GM21723 (cell line): ENCODE data around the gene CSF2RB.

Experiments used
- ATAC-seq: cut with Tn5 transposase; IDR thresholded peaks from one replicate; pipeline ENCODE4 v1.9.1; 2021; ENCODE audit warnings: mild to moderate bottlenecking, moderate library complexity; ENCODE audit not compliant: unreplicated experiment

CSF2RB gene

GRCh38 chr22:36918586-36919284, 5.3 kb downstream of the CSF2RB start:
- no peak for ATAC-seq

GRCh38 chr22:36921309-36922104, 8.1 kb downstream of the CSF2RB start:
- peak; percentile 60 for ATAC-seq

- no peak for ATAC-seq
Measured at GRCh38 chr22:36922105-36922608, 8.7 kb downstream of the CSF2RB start.

GRCh38 chr22:36922711-36923110, 9.3 kb downstream of the CSF2RB start:
- ATAC-seq = no peak

DNA sequence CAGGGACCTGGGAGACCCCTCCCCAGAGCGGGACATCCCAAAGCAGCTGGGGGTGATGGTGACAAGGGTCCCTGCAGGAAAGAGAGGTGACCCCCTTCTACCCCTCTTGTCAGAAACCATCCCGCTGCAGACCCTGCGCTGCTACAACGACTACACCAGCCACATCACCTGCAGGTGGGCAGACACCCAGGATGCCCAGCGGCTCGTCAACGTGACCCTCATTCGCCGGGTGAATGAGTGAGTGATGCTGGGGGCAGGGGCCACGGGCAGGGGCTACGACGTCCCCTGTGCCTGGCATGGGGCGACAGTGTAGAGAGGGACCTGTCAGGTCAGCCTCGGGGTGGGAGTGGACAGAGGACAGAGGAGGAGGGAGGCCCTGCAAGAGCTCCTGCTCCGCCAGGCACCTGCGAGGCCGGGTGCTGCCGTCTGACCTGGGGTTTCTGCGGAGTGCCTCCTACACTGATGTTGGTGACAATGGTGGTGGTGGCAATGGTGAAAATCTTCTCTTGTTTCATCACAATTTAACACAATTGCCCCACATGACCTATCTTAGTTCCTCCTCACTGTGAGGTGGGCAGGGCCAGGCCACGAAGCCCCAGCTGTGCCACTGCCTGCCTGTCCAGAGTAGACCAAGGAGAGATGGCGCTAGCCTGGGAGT, 9.8 kb downstream of the CSF2RB start:
- no peak for ATAC-seq

DNA sequence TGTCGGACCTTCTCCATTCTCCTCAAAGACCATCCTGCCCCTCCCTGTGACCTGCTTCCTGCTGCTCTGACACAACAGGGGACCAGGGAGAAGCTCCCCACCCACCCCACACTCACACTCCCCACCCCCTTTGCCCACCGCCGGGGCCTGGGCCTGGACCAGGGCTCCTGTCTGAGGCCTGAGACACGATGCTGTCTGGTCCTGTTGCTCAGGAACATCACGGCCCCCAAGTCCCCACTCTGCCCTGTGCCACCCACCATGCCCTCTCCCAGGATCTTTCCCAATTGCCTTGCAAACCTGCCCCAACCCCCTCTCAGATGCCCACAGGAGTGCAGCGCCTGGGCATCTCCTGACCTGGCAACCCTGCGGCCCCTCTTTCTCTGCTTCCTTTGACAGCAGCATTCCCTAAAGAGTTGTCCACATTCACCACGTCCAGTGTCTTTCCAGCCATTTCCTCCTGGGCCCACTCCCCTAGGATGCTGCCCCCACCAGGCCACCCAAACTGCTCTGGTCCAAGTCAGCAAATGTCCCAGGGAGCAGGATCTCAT, 10.8 kb downstream of the CSF2RB start:
- no peak for ATAC-seq

DNA sequence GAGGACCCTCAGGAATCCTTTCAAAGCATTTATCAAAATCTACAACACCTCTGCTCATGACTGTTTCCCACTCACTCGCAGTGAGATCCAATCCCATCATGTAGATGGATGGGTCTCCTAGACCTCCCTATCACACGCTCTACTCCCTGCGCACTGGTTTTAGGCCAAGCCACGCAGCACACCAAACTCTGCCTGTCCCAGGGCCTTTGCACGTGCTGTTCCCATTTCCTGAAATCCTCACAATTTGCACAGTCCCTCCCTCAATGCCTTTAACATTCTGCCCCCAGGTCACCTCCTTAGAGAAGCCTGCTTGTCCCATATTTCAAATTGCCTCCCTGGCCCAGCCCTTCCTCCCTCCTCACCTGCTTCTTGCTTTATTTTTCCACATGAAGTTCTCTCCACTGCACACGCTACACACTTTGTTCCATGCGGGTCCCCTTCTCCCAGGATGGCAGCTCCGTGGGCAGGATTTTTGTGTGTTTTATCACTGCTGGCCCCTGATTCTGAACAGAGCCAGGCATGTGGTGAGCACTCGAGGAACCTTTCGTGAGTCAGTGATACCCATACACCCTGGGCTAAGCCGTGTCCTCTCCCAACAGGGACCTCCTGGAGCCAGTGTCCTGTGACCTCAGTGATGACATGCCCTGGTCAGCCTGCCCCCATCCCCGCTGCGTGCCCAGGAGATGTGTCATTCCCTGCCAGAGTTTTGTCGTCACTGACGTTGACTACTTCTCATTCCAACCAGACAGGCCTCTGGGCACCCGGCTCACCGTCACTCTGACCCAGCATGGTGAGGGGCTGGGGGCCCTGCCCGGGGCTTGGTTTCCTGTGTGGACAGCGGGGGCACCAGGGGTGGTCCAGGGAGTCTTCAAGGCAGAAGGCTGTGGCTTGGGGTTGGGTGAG, 12.2 kb downstream of the CSF2RB start:
- ATAC-seq = no peak

GRCh38 chr22:36926309-36926708, 12.9 kb downstream of the CSF2RB start:
- ATAC-seq = no peak

DNA sequence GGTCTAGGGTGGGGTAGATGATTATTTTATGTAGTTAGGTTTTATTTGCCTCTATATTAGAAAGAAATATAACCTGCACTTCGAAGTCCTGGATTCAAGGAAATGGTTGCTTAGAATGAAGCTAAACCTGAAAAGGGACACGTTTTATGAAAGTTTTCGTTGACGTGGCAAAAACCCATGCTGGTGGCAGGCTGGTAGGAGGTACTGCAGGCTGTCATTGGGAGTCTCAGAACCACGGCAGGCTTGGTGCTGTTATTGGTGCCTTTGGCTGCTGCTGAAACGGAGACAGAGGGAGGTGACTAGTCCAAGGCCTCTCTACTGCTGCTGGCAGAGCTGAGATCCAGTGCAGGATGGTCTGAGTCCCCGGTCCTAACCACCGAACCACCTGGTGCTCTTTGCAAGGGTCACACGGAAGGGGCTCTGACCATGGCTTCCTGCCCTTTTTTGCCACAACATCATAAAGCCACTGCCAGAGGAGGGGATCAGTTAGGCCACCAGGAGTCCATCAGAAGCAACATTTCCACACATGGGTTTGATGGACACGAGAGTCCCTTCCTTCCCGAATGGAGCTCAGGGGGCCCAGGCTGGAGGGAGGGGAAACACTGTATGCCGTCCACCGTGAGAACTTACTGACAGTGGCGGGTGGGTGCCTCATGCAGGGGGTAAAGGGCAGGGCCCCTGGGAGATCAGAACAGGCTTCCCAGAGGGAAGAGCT, 13.4 kb downstream of the CSF2RB start:
- ATAC-seq = no peak

DNA sequence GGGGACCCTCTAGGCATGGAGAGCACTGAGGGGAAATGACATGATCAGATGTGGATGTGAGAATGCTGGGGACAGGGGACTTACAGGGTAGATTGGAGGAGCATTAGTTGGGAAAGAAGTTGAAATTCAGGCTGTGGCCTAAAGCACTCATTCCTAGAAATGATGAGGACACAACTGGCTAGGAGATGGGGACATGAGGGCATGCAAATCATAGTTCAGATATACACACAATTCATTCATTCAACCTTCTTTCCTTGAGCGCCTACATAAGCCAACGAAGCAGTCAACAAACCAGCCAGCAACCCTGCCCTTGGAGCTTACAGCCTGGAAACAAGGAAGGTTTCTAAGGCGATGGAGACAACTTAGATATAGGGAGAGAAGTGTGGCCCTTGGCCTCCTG, 14.2 kb downstream of the CSF2RB start:
- no peak for ATAC-seq

GRCh38 chr22:36928196-36928595, 14.8 kb downstream of the CSF2RB start:
- no peak for ATAC-seq

- ATAC-seq = no peak
Measured at GRCh38 chr22:36928786-36929535, 15.5 kb downstream of the CSF2RB start.

- ATAC-seq = no peak
Measured at GRCh38 chr22:36929621-36930020, 16.2 kb downstream of the CSF2RB start.

GRCh38 chr22:36930041-36930935, 16.9 kb downstream of the CSF2RB start:
- no peak for ATAC-seq

DNA sequence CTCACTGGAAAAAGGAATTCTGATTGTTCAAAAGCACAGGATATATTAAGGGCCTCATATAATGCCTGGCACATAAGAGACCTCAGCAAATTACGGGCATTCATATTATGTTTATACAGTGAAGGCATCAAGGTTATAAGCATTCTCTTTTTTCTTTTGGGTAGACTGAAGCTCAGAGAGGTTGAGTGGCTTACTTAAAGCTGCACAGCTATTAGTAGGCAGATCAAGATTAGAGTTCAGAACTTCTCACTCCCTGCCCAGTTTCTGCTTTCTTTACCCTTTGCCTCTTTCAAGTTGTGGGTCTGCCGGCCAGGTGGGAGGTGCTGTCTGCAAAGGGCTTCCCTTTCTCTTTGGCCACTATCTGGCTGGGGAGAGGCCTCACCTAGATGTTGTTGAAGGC, 18.0 kb downstream of the CSF2RB start:
- ATAC-seq = no peak

DNA sequence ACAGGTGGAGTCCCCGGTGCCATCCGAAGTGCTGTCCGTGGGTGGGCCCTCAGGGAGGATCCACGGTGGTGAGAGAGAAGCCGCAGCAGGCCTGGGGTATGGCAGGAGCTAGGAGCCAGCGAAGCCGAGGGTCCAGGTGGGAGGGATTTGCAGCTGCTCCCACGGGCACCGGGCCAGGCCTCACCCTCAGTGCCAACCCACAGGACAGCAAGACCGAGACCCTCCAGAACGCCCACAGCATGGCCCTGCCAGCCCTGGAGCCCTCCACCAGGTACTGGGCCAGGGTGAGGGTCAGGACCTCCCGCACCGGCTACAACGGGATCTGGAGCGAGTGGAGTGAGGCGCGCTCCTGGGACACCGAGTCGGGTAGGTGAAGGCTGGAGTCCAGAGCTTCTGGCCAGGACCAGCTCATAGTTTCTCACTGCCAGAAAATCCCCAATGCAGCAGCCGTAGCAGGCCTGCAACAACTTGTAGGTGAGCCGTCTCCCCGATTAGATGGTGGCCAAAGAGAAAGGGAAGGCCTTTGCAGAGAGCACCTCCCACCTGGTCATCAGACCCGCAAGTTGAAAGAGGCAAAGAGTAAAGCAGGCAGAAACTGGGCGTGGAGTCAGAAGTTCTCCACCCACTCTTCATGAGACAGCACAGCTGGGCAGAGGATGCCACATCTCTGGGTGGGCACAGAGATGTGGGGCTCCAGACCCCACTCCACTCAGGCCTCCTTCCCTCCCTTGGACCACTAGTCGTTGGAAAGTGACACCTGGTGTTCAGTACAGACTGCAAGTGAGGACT, 20.4 kb downstream of the CSF2RB start:
- no peak for ATAC-seq
